ENCODE measurements around the gene APBB1IP.
"Not testable (repeated sequence)": the region's sequence is repeated elsewhere in the genome, so short reads cannot be mapped to it uniquely, and the experiment has no call there.

The APBB1IP gene

GRCh38 chr10:26445411-26446031, 7.4 kb downstream of the APBB1IP start:
- DNase-seq = no peak

DNA sequence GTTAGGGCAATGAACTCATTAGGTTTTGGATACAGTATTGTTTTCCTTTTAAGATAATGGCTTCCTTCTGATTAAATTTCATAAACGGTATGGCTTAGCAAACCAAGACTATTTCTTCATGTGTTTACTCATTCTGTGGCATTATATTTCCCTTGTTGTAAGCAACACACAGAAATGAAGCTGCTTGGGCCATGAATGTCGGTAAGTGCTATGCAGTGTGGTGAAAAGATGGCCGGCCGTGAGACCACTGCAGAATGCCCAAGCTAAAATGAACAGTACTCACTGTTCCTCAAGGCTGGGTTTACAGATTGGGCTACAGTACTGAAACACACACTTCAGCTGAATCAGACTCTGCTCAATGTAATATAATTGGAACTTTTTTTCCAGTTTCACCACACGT, 8.1 kb downstream of the APBB1IP start:
- DNase-seq = no peak

GRCh38 chr10:26448292-26448691, 10.2 kb downstream of the APBB1IP start:
- DNase-seq = peak; percentile 43

GRCh38 chr10:26448706-26449435, 10.7 kb downstream of the APBB1IP start:
- DNase-seq = peak; percentile 89

- DNase-seq = no peak
These were observed 11.6 kb downstream of the APBB1IP start for GRCh38 chr10:26449726-26450125.

DNA sequence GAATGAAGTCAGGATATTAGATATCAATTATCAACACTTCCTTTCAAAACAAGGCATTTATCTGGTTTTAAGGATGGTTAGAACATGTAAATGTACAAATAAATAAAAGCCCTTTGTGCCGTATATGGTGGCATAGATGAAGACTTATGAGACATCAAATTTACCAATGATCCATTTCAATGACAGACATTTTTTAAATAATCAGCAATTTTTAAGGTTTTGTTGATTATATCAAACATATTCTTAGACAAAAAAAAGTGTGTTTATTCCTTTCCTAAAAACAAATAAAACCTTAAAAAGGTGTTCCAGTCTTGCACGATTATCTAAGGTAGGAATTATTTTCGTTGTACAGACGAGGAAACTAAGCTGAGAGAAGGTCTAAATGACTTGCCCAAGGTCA, 13.8 kb downstream of the APBB1IP start:
- no peak for DNase-seq

- no peak for DNase-seq
These were observed 15.7 kb downstream of the APBB1IP start for GRCh38 chr10:26453850-26454249.

- no peak for DNase-seq
These were observed 16.8 kb downstream of the APBB1IP start for GRCh38 chr10:26454891-26455290.

- DNase-seq = no peak
These were observed 17.6 kb downstream of the APBB1IP start for GRCh38 chr10:26455567-26456315.

DNA sequence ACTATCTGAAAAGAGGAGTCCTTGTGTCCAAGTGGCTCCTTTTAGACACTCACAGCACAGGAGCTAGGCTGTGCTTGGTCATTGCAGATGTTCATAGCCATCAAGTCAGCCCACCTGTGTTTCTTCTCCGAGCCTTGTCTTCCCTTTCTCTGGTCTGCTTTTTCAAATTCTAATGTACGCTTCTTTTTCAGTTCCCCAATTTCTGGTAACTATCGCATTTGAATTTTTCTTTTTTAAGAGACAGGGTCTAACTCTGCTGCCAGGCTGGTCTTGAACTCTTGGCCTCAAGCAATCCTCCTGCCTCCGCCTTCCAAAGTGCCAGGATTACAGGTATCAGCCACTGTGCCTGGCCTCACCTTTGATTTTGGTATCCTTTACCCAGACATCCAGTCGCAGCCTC, 18.9 kb downstream of the APBB1IP start:
- DNase-seq = no peak

GRCh38 chr10:26460736-26461135, 22.6 kb downstream of the APBB1IP start:
- DNase-seq = no peak

DNA sequence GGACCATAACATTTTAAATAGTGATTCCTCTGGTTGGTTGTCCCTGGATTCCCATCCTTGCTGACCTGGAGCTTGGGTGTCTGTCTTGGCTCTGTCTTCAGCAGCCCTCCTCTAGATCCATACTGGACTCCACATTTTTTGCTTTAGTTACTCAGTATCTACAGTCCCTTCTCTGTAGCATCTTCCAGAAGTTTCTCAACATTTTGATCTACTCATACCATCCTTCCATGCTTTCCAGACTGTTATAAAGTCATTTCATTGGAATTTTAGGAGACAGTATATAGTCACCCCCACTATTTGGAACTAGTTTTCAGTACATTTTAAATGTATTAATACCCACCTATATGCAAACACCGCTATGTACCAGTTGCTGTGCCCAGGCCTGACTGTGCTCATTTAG, 25.8 kb downstream of the APBB1IP start:
- no peak for DNase-seq

GRCh38 chr10:26464632-26465280, 26.6 kb downstream of the APBB1IP start:
- no peak for DNase-seq

GRCh38 chr10:26466531-26466930, 28.4 kb downstream of the APBB1IP start:
- not testable (repeated sequence) for DNase-seq

DNA sequence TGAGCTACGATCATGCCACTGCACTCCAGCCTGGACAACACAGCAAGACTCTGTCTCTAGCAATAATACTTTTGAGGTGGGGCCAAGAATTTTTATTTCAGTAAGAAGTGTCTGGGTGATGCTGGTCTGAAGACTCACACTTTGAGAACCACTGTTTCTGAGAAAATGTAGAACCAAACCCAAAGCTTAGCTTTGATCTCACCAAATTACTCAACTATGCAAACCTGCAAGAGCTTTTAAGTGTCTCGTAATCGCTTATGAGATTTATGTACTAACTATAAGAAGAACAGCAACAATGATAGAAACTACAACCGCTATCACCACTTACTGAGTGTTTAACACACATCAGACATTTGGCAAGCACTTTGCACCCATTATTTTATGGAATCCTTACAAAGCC, 29.5 kb downstream of the APBB1IP start:
- no peak for DNase-seq

DNA sequence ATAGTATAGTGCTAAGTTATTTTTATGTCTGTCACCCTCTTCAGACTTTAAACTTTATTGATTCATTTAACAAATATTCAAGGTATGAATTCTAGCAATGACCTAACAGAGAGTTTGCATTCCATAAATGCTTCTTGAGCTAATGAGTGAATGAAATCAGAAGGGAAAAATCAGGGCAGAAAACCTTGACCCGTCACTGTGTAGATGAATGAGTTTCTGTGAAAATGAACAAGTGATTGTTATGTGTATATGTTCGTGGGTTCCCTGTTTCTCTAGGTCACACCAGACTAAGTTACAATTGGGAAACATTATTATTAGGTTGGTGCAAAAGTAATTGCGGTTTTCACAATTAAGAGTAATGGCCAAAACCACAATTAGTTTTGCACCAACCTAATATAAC, 30.1 kb downstream of the APBB1IP start:
- DNase-seq = no peak

DNA sequence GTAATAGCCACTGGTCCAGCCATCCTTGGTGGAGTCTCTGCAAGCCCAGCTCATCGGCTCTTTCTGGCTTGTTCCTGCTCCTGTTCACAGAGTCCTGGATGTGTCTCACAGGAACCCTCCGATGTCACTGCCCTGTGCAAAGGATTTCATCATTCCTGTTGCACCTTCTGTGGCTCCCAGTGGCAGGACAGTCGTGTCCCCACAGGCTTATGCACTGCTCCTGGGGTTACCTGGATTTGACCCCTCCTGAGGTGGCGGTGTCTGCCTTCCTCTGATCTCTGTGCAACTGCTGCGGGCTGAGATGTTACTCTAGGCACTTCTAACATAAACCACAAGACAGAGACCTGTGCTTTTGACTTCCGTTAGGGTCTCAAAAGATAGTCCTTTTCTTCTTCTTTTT, 30.6 kb downstream of the APBB1IP start:
- DNase-seq = peak; percentile 70

- DNase-seq = no peak
These were observed 34.3 kb downstream of the APBB1IP start for GRCh38 chr10:26472492-26472778.

- no peak for DNase-seq
These were observed 35.9 kb downstream of the APBB1IP start for GRCh38 chr10:26474026-26474425.

DNA sequence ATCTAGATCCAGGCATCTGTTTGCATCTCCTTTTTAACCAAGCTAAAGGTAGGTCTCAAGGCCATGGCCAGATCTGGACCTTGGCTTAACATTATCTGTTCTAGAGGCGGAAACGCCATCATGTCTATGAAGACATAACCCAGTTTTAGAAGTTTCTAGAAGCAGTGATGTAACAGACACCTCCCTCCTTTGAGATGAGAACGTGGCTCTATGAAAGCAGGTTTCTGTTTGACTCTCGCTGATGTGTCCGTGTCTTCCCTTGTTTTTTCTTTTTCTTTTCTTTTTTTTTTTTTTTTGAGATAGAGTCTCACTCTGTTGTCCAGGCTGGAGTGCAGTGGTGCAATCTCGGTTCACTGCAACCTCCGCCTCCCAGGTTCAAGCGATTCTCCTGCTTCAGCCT, 36.7 kb downstream of the APBB1IP start:
- DNase-seq = peak; percentile 61

- peak; percentile 39 for DNase-seq
These were observed 37.2 kb downstream of the APBB1IP start for GRCh38 chr10:26475386-26475785.

- DNase-seq = no peak
These were observed 39.4 kb downstream of the APBB1IP start for GRCh38 chr10:26477501-26477900.

GRCh38 chr10:26478061-26478460, 39.9 kb downstream of the APBB1IP start:
- DNase-seq = no peak

All from CD4-positive, alpha-beta T cell treated with Interleukin-10 for 1 hour (primary cell).